GM19240 (cell line): ENCODE results near the gene ZNF350.
A peak's percentile ranks its signal among the peaks of the same experiment; 100 is the strongest.
"Not testable (repeated sequence)": the region's sequence is repeated elsewhere in the genome, so short reads cannot be mapped to it uniquely, and the experiment has no call there.

Source experiments
- DNase-seq: peaks from one replicate; pipeline ENCODE4 v3.0.0; 2011; ENCODE audit warnings: low spot score; ENCODE audit not compliant: insufficient read length

The ZNF350 gene

DNA sequence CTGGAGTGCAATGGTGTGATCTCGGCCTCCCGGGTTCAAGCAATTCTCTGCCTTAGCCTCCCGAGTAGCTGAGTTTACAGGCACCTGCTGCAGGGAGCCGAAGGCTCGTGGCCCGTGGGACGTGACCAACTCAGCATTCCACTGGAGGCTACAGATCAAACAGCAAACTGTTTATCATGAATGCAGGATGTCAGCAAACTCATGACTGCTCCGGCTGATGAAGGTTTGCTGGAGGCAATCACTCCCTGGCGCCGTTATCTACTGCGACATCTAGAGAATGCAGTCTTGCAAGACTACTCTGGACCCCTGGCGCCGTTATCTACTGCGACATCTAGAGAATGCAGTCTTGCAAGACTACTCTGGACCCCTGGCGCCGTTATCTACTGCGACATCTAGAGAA is 10.9 kb downstream of the ZNF350 start:
- DNase-seq: not testable (repeated sequence)

GRCh38 chr19:51971624-51972023 is 15.0 kb downstream of the ZNF350 start:
- DNase-seq: no peak

DNA sequence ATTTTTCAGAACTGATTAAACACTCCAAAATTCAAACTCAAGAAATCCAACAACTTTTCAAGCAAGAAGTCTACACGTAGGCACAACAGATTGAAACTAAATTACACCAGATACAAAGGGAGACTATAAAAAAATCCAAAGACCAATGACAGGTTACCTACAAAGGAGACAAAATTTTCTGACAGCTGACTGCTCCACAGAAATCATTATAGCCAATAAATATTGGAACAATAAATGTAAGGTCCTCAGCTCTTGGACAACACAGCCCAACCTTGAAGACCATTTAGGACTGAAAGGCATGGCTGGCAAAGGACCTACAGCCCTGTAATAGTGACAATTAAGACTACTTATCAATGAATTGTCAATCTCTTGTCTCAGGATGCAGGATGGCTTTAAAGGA is 15.9 kb downstream of the ZNF350 start:
- DNase-seq: no peak

- no peak for DNase-seq
Observed at GRCh38 chr19:51965583-51965982, 21.1 kb downstream of the ZNF350 start.

GRCh38 chr19:51960621-51961233 is 25.9 kb downstream of the ZNF350 start:
- not testable (repeated sequence) for DNase-seq

DNA sequence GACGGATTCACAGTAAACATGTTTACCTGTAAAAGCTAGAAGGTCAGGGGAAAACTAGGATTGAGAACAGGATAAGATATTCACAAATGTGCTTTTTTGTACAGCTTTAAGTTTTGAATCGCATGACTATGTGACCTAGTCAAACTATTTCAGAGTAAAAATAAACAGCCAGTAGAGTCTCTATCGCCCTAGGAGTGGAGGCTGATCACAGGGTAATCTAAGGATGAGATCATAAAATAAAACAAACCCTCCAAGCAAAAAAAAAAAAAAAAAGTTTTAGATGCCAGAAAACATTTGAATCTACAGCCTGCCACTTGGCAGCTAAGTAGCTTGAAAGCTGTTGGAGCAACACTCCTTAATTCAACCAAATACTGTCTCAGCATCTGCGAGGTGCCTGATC is 26.8 kb downstream of the ZNF350 start:
- no peak for DNase-seq

GRCh38 chr19:51957846-51958245 is 28.8 kb downstream of the ZNF350 start:
- DNase-seq: not testable (repeated sequence)

GRCh38 chr19:51948975-51949374 is 37.7 kb downstream of the ZNF350 start:
- no peak for DNase-seq

DNA sequence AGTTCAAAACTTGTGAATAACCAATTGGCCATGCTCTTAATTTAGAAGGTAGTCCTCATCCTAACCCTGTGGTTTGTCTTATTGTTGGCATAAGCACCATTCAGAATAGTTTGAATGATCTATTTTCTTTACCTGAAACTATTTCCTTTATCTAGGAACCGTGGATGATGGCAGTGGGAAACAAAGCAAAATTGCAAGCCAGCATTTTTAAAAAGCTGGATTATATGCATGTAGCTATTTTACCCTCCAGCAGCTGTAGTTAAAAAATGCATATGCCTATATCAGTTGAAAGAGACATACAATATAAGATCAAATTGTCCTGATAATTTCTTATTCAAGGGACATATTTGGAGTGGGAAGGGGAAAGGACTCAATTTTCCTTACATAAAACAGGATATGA is 40.0 kb downstream of the ZNF350 start:
- no peak for DNase-seq

DNA sequence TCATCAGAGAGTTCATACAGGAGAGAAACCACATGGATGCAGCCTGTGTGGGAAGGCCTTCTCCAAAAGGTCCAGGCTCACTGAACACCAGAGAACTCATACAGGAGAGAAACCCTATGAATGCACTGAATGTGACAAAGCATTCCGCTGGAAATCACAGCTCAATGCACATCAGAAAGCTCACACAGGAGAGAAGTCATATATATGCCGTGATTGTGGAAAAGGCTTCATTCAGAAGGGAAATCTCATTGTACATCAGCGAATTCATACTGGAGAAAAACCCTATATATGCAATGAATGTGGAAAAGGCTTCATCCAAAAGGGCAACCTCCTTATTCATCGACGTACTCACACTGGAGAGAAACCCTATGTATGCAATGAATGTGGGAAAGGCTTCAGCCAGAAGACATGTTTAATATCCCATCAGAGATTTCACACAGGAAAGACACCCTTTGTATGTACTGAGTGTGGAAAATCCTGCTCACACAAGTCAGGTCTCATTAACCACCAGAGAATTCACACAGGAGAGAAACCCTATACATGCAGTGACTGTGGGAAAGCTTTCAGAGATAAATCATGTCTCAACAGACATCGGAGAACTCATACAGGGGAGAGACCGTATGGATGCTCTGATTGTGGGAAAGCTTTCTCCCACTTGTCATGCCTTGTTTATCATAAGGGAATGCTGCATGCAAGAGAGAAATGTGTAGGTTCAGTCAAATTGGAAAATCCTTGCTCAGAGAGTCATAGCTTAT is 41.7 kb downstream of the ZNF350 start:
- DNase-seq: no peak

DNA sequence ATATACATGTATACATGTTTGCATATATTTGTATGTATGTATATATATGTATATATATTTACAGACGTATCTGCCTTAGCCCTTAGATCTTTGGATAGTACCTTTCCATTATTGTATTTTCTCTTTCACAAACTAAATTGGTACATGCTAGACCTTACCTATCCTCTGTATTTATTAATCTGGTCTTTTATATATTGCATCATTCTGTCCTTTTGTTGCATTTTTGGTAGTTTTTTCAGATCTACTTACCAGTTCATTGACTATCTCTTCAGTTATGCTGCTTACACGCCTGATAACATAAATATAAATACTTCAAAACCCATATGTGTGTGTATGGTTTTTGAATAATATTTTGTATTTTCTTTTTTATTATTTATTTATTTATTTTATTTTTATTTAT is 47.7 kb downstream of the ZNF350 start:
- no peak for DNase-seq

DNA sequence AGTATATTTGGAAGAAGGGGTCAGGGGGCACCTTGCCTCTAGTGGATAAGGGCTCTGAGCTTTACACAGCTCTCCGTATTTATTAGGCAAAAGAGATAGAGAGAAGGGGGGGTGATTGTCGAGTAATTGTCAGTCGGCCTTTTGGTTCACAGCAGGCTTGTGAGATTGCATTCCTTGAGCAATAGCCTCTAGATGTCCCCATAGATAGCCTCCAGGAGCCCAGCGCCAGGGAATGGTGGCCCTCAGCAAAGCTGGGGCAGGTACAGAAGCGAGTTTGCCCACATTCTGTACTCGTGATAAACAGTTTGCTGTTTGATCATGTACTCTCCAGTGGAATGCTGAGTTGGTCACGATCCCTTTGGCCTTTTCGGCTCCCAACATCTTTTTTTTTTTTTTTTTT is 54.7 kb downstream of the ZNF350 start:
- no peak for DNase-seq

DNA sequence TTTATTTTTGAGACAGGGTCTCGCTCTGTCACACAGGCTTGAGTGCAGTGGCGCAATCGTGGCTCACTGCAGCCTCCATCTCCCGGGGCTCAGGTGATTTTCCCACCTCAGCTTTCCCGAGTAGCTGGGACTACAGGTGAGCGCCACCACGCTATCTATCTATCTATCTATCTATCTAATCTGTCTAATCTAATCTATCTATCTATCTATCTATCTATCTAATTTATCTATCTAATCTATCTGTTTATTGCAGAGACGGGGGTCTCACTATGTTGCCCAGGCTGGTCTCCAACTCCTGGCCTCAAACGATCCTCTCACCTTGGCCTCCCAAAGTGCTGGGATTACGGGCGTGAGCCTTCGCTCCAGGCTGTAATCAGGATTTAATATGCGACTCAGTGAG is 58.8 kb downstream of the ZNF350 start:
- DNase-seq: no peak

GRCh38 chr19:51926784-51927741 is 59.6 kb downstream of the ZNF350 start, which contains the start of gene ZNF613:
TSS of gene ZNF613 (plus strand) at chr19:51927472. CDS start at chr19:51936221, 8,749 bp downstream.
- DNase-seq: peak; percentile 72

GRCh38 chr19:51926426-51926783 is 60.2 kb downstream of the ZNF350 start:
- no peak for DNase-seq

DNA sequence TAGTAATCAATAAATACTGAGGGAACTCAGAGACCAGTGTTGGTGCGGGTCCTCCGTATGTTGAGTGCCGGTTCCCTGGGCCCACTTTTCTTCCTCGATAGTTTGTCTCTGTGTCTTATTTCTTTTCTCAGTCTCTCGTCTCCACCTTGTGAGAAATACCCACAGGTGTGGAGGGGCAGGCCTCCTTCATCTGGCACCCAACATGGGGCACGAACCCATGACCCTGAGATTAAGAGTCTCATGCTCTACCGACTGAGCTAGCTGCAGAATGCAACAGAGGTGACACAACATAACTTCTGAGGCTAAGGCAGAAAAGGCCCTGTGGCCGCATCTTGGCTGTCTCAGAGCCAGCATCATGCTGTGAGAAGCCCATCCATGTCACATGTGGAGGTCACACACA is 64.7 kb downstream of the ZNF350 start:
- DNase-seq: no peak

- no peak for DNase-seq
Observed at GRCh38 chr19:51919606-51920005, 67.0 kb downstream of the ZNF350 start.

DNA sequence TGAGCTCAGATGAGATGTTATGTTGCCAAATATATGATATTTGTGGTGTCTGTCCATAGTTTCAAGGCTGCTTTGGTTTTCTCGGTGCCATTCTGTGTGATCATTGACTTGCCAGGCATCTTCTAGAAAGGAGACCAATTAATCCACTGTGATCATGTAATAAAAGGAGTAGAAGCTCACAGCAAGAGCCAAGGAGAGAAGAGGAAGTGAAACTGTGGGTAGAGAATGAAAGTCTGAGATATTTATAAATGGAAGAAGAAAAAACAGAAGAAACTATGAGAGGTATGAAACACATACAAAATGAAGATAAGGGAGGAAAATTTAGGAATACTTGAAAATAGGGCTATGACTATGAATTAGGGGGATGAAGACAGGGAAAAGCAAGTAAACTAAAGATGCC is 70.5 kb downstream of the ZNF350 start:
- no peak for DNase-seq

DNA sequence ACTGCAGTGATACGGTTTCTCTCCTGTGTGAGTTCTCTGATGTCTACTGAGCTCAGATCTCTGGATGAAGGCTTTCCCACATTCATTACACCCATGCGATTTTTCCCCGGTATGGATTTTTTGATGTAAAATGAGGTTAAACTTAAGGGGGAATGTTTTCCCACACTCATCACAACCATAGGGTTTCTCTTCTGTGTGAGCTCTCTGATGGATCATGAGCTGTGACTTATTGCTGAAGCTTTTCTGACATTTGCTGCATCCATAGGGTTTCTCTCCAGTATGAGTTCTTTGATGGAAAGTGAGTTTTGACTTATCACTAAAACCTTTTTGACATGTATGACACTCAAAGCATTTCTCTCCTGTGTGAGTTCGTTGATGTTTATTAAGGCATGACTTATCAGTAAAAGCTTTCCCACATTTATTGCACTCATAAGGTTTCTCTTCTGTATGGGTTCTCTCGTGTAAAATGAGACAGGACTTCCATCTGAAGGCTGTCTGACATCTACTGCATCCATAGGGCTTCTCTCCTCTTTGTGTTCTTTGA is 71.2 kb downstream of the ZNF350 start:
- DNase-seq: no peak
